ENCODE measurements around the gene ABHD12B.

DNA sequence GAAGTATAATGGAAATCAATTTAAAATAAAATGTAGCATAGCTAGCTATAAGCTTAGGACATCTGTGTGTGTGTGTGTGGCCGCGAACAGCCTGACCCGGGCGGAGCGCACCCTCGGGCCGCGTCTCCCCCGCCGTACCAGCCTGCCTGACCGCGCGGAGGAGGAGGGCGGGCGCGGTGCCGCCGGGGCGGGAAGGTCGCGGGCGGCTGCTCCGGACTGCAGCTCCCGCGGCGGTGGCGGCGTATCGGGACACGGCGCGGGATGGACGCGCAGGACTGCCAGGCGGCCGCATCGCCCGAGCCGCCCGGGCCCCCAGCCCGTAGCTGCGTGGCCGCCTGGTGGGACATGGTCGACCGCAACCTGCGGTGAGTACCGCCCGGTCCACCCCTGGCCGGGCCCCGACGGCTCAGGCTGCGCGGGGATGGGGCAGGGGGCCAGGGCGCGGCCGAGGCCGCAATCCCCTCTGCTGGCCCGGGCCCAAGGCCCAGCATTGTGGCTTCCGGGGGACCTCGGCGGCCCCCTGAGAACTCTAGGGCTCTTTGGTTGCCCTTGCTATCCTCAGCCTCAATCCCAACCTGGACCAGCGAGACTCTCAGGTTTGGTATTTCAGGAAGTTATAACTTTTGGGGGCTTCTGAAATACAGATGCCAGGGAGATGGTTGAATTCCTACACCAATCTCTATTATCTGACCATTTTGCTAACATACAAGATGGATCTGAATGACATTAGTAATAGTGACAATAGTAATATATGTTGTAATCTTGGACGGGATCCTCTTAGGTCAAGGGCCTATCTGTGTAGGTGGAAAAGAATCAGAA, at the start of gene ABHD12B:
- TF ChIP-seq, protein P1, sequence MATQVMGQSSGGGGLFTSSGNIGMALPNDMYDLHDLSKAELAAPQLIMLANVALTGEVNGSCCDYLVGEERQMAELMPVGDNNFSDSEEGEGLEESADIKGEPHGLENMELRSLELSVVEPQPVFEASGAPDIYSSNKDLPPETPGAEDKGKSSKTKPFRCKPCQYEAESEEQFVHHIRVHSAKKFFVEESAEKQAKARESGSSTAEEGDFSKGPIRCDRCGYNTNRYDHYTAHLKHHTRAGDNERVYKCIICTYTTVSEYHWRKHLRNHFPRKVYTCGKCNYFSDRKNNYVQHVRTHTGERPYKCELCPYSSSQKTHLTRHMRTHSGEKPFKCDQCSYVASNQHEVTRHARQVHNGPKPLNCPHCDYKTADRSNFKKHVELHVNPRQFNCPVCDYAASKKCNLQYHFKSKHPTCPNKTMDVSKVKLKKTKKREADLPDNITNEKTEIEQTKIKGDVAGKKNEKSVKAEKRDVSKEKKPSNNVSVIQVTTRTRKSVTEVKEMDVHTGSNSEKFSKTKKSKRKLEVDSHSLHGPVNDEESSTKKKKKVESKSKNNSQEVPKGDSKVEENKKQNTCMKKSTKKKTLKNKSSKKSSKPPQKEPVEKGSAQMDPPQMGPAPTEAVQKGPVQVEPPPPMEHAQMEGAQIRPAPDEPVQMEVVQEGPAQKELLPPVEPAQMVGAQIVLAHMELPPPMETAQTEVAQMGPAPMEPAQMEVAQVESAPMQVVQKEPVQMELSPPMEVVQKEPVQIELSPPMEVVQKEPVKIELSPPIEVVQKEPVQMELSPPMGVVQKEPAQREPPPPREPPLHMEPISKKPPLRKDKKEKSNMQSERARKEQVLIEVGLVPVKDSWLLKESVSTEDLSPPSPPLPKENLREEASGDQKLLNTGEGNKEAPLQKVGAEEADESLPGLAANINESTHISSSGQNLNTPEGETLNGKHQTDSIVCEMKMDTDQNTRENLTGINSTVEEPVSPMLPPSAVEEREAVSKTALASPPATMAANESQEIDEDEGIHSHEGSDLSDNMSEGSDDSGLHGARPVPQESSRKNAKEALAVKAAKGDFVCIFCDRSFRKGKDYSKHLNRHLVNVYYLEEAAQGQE (IDR thresholded peaks at IDR 0.05; ENCODE audit: borderline replicate concordance), result no peak
- TF ChIP-seq, protein P1 (CRISPR knock-in tag; IDR thresholded peaks at IDR 0.05; ENCODE audit: low read depth), result no peak
- TF ChIP-seq HNRNPK (IDR thresholded peaks at IDR 0.05; ENCODE audit: low read depth, low read length, poor library complexity, severe bottlenecking), result no peak
- TF ChIP-seq, protein P2, sequence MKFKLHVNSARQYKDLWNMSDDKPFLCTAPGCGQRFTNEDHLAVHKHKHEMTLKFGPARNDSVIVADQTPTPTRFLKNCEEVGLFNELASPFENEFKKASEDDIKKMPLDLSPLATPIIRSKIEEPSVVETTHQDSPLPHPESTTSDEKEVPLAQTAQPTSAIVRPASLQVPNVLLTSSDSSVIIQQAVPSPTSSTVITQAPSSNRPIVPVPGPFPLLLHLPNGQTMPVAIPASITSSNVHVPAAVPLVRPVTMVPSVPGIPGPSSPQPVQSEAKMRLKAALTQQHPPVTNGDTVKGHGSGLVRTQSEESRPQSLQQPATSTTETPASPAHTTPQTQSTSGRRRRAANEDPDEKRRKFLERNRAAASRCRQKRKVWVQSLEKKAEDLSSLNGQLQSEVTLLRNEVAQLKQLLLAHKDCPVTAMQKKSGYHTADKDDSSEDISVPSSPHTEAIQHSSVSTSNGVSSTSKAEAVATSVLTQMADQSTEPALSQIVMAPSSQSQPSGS (CRISPR knock-in tag; IDR thresholded peaks at IDR 0.05), result no peak
- TF ChIP-seq SAFB2 (IDR thresholded peaks at IDR 0.05; ENCODE audit: borderline replicate concordance, low read depth, low read length, severe bottlenecking), result no peak
- TF ChIP-seq SAP30 (IDR thresholded peaks at IDR 0.05; ENCODE audit: borderline replicate concordance, insufficient read depth, low read depth, low read length, poor library complexity, severe bottlenecking), result no peak
- TF ChIP-seq EP300 (IDR thresholded peaks at IDR 0.05; ENCODE audit: low read length), result no peak
- no peak for TF ChIP-seq TRIM24 (IDR thresholded peaks at IDR 0.05)
- no peak for TF ChIP-seq ZZZ3 (IDR thresholded peaks at IDR 0.05)
- TF ChIP-seq, protein P3, sequence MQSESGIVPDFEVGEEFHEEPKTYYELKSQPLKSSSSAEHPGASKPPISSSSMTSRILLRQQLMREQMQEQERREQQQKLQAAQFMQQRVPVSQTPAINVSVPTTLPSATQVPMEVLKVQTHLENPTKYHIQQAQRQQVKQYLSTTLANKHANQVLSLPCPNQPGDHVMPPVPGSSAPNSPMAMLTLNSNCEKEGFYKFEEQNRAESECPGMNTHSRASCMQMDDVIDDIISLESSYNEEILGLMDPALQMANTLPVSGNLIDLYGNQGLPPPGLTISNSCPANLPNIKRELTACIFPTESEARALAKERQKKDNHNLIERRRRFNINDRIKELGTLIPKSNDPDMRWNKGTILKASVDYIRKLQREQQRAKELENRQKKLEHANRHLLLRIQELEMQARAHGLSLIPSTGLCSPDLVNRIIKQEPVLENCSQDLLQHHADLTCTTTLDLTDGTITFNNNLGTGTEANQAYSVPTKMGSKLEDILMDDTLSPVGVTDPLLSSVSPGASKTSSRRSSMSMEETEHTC (IDR thresholded peaks at IDR 0.05), result no peak
